Prostate gland (tissue), 2 donors: Measurements from ENCODE around the gene SLC44A3.

Source experiments
- POLR2A ChIP-seq: fragments of 450-650 bp; IDR thresholded peaks from one replicate; pipeline ENCODE4 v1.6.1; 2016; ENCODE audit warnings: antibody characterized with exemption, mild to moderate bottlenecking
- POLR2AphosphoS5 ChIP-seq: sonication (generic); formaldehyde crosslinking; IDR thresholded peaks from one replicate; pipeline ENCODE4 v1.6.1; 2017; ENCODE audit warnings: antibody characterized with exemption
- TF ChIP-seq, protein P1 (sequence below), 4 experiments: fragments of 200-600 bp in 2 of 4; fragments of 450-650 bp in 2 of 4; sonication (generic) in 2 of 4; IDR thresholded peaks; 1 replicate in 3 of 4; 2 replicates in 1 of 4; pipeline ENCODE4 v1.5.1; 2016 to 2019; ENCODE audit warnings: antibody characterized with exemption in 4 of 4, mild to moderate bottlenecking in 2 of 4, moderate library complexity in 2 of 4

DNA sequence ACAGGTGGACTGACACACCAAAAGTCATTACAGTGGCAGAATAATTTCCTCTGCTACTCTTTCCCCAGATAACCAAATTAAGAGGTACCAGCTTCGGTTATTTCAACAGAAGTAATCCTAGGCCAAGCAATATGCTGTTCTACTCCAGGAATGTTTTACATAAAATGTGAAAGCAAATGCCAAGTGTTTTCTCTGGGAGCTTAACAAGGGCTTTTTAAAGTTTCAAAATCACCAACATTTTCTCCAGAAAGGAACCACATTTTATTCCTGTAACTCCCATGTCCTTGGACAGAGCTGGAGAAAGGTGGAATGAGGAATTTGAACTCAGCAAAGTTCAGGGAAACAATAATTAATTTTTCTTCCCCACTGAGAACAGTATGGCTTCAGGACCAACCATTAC, 79.6 kb downstream of the SLC44A3 start:
- TF ChIP-seq POLR2A (no peak), POLR2AphosphoS5 (no peak)
- TF ChIP-seq, protein P1, sequence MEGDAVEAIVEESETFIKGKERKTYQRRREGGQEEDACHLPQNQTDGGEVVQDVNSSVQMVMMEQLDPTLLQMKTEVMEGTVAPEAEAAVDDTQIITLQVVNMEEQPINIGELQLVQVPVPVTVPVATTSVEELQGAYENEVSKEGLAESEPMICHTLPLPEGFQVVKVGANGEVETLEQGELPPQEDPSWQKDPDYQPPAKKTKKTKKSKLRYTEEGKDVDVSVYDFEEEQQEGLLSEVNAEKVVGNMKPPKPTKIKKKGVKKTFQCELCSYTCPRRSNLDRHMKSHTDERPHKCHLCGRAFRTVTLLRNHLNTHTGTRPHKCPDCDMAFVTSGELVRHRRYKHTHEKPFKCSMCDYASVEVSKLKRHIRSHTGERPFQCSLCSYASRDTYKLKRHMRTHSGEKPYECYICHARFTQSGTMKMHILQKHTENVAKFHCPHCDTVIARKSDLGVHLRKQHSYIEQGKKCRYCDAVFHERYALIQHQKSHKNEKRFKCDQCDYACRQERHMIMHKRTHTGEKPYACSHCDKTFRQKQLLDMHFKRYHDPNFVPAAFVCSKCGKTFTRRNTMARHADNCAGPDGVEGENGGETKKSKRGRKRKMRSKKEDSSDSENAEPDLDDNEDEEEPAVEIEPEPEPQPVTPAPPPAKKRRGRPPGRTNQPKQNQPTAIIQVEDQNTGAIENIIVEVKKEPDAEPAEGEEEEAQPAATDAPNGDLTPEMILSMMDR (IDR thresholded peaks at IDR 0.05), result no peak
